HG02852 (cell line): ENCODE results near the gene MSX1.
"Not testable (repeated sequence)": the region's sequence is repeated elsewhere in the genome, so short reads cannot be mapped to it uniquely, and the experiment has no call there.

Source experiments
- ATAC-seq: cut with Tn5 transposase; IDR thresholded peaks from one replicate; pipeline ENCODE4 v1.9.1; 2021; ENCODE audit warnings: mild to moderate bottlenecking, moderate library complexity; ENCODE audit not compliant: unreplicated experiment

Gene MSX1

GRCh38 chr4:4859325-4859798 is at the start of gene MSX1:
MSX1 (plus strand) TSS chr4:4859665; CDS start chr4:4859900, 235 bp downstream.
- peak; percentile 90 for ATAC-seq

DNA sequence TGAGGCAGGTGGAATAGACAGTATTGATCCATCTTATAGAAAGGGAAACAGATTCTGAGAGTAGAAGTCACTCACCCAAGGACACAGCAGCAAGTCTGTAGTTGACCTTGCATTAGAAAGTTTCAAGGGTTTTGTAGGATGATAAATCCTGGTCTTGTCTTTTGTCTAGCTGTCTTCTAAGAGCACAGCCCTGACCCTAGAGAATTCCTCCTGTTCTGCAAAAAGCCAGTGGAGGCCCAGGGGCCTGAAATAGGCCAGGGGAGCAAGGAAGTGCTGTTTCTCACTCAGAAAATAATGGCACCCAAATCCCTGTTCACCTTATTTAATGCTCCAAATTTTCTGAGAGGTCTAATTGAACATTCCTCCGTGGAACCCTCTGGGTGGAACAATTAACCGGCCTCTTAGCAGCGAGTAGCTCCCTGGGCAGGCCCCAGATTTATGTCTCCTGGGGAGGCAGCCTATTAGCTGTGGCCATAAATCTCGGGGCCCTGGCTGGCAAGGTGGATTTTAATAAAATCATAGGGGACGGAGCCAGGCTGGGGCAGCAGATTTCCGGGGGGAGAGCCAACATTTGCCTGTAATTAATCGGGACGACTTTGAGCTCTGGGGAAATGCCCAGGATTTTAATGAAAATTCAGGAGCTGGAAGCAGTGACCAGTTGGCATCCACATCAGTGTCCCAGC is 49.2 kb upstream of the MSX1 start:
- ATAC-seq = no peak

DNA sequence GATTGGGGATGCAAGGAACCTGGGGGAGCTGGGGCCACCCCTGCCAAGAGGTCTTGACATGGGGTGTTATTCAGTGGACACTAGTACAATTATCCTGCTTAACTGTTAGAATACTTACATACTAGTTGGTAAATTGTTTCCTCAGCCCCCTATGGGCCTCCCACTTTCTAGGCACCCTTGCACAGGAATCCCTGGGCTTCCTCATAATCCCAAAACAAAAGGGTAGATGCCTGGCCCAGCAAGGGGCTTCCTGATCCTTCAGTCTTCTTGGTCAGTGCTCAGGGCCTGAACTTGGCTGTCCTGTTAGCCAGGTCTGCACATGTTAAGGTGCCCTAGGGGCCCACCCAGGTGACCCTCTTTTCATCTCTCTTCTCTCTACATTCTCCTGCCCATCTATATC is 48.7 kb upstream of the MSX1 start:
- ATAC-seq = no peak

DNA sequence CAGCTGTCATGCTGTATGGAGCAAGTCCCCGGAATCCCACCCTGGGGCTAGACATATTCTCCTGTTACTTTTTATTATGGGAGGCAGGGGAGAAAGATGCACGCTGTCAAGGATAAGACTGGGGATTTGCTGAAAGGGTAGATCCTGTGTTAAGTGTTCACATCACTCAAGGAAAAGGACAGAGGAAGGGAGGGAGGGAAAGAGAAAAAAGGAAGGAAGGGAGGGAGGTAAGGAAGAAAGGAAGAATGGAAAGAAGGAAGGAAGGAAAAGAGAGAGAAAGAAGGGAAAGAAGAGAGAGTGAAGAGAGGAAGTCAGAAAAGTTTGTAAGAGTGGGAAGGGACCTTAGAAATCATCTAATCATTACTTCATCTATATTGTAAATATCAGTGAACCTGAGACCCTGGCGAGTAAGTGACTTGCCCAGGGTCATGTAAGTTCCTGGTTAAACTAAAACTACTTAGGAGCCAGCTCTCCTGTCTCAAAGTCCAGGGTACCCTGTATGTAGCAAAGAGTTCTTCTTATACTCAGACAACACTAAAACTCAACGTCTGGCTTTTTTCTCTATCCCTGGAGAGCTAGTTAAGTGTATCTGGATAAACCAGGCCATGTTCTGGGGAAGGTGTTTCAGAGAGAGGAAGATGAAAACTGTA is 47.2 kb upstream of the MSX1 start:
- no peak for ATAC-seq

DNA sequence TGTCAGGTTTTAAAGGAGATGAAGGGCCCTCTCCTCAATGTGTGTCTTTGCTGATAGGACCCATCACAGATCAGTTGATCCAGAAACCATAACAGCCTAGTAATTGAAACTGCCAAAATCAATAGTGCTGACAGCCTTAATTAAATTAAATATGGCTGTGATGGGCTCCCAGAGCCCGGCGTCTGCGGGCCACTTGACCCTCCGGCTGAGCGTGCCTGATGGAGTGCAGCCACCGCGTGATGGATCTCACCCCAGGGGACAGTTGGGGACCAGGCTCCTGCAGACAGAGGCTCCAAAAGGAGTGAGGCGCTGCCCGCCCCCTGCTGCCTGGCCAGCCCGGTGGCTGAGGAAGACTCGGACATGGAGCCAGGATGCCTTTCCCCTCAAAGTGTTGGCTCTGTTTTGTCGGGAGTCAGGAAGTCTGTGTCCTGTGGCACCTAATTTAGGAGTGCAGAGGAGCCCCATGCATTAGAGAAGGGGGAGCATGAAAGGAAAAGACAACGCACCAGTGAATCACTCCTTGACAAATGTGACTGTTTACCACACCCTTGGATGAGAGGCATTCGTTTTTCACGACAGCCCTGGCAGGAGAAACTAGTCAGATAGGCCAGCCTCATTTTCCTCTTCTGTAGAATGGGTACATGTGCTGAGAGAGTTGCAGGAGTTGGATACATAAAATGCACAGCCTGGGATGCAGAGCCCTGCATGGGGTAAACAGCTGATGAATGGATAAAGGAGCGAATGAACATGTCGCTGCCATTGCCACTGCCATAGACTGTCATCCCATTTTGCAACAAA is 40.9 kb upstream of the MSX1 start:
- no peak for ATAC-seq

DNA sequence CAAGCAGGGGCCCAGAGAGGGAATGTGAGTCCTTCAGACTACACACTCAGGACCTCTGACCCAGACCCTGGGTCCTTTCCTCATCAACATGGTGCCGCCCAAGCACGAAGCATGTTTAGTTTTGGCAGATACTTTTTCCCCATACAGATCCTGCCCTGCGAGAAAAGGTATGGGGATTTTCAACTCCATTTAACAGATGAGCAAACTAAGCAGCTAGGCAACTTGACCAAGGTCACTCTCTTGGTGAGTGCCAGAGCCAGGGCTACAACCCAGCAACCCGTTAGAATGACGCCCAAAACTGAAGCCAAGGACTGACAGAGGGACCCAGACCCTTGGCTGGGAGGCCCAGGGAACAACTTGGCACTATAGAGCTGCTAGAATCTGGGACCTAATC is 40.3 kb upstream of the MSX1 start:
- no peak for ATAC-seq

GRCh38 chr4:4820261-4820660 is 39.2 kb upstream of the MSX1 start:
- ATAC-seq = no peak

- no peak for ATAC-seq
Measured at GRCh38 chr4:4820739-4821138, 38.7 kb upstream of the MSX1 start.

GRCh38 chr4:4821577-4821976 is 37.9 kb upstream of the MSX1 start:
- no peak for ATAC-seq

- ATAC-seq = not testable (repeated sequence)
Measured at GRCh38 chr4:4822286-4822685, 37.2 kb upstream of the MSX1 start.

DNA sequence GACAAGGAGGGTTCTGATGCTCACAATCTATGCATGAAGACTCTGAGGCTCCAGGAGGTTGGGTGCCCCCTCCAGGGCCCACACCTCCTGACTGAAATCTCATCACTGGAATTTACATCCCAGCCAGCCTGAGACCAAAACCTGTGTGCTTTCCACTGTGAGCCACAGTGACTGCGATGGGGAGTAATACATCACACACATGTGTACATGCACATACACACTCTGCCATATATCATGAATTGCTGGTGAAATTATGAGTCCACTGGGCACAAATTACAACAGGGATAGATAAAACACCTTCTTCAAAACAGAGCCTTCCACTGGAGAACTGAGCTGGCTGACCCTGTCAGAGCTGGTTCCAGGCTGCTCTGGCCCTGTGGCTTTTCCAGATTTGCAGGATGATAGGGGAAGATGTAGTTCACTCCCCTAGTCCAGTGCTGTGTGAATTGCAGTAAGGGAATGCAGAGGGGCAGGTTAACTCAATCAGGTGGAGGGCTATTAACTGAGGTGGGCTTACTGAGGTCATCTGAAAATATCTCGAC is 35.8 kb upstream of the MSX1 start:
- no peak for ATAC-seq

GRCh38 chr4:4824232-4824631 is 35.2 kb upstream of the MSX1 start:
- no peak for ATAC-seq

DNA sequence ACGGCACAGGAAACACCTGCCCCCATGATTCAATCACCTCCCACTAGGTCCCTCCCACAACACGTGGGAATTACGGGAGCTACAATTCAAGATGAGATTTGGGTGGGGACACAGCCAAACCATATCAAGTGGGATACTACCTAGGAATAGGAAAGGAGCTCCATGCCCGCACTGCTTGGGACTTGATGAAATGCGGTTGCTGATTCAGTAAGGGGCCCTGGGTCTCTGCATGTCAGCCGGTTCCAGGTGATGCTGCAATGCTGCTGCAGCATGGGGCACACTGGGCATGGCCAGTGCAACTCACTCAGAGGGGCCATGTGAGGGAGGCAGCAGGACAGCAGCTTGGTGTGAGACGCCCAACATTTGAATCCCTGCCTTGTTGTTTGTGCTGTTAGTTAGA is 34.0 kb upstream of the MSX1 start:
- no peak for ATAC-seq

DNA sequence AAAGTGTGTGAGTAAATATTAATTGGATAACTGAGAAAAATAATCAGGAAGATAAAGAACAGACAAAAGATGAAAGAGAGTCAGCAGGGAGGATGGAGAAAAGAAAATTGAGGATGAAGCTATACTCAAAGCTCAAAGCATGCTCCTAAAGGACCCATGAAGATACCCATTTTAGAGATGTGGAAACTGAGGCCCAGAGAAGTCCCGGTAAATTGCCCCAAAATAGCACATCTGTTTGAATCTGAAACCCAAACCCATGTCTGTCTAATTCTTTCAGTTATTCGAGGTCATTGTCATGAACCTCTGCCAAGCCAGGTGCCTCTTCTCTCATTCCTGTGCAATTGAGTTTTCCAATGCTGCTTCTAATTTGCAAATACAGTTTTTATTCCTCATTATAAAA is 29.6 kb upstream of the MSX1 start:
- ATAC-seq = no peak

DNA sequence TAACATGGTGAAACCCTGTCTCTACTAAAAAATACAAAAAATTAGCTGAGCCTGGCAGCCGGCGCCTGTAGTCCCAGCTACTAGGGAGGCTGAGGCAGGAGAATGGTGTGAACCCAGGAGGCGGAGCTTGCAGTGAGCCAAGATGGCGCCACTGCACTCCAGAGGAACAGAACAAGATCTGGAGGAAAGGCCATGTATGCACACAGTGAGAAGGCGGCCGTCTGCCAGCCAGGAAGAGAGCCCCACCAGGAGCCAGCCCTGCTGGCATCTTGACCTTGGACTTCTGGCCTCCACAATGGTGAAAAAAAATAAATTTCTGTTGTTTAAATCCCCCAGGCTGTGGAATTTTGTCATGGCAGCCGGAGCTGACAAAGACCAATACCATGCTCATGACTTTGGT is 28.2 kb upstream of the MSX1 start:
- ATAC-seq = no peak

DNA sequence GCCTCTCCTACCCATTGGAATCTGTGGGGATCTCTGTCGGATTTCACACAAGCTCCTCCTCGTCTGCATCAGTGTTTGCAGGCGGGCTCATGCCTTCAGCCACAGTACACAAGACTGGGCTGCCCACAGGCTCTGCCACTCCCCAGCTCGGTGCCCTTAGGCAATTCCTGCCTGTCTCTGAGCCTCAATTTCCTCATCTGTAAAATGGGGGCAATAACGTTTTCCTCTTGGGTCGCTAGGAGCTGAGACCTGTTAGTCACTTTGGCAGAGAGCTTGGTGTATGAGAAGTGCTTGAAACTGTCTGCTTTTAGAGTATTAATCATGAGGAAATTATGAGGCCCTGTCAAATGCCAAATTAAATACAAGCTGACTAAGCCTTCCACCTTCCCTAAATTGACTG is 27.6 kb upstream of the MSX1 start:
- no peak for ATAC-seq

GRCh38 chr4:4836044-4836443 is 23.4 kb upstream of the MSX1 start:
- ATAC-seq = no peak

- no peak for ATAC-seq
Measured at GRCh38 chr4:4837316-4837715, 22.1 kb upstream of the MSX1 start.

- no peak for ATAC-seq
Measured at GRCh38 chr4:4838051-4838935, 21.2 kb upstream of the MSX1 start.

GRCh38 chr4:4838936-4839810 is 20.3 kb upstream of the MSX1 start:
- no peak for ATAC-seq
